Common myeloid progenitor, CD34-positive (primary cell): ENCODE results near the gene AZGP1.
"Not testable (repeated sequence)": the region's sequence is repeated elsewhere in the genome, so short reads cannot be mapped to it uniquely, and the experiment has no call there.

Source experiments
- CTCF ChIA-PET: fragments of 350-600 bp; sonication (Branson Sonifier 250); formaldehyde crosslinking; loops from one replicate; lab custom pipeline; 2021; ENCODE audit warnings: antibody characterized with exemption; lab: Charles Lee
- POLR2A ChIA-PET: fragments of 350-600 bp; sonication (Branson Sonifier 250); formaldehyde crosslinking; loops from one replicate; lab custom pipeline; 2021; ENCODE audit warnings: antibody characterized with exemption; lab: Charles Lee
- DNase-seq, 3 donors: peaks; one replicate each; pipeline versions ENCODE4 v3.0.0 to v3.0.0-alpha.2; 2013
- H3K27ac ChIP-seq, 2 experiments: 1 replicate in 1 of 2; 2 replicates in 1 of 2; pipeline ENCODE4 v1.7.0; 2013; ENCODE audit warnings: inconsistent platforms in 2 of 2, low read length in 2 of 2, mild to moderate bottlenecking in 2 of 2, low read depth in 1 of 2, moderate library complexity in 1 of 2; ENCODE audit not compliant: severe bottlenecking in 2 of 2, insufficient read depth in 1 of 2, poor library complexity in 1 of 2
- H3K27me3 ChIP-seq, 5 experiments: replicated peaks in 2 of 5; 1 replicate in 3 of 5; 2 replicates in 2 of 5; pipeline versions ENCODE4 v1.6.1 to v1.7.0; 2013; ENCODE audit warnings: low read length in 4 of 5, mild to moderate bottlenecking in 2 of 5, moderate library complexity in 2 of 5, inconsistent platforms in 1 of 5; ENCODE audit not compliant: insufficient read depth in 5 of 5, control insufficient read depth in 4 of 5
- H3K36me3 ChIP-seq, 4 experiments: 1 replicate in 2 of 4; 2 replicates in 2 of 4; pipeline versions ENCODE4 v1.6.1 to v1.7.0; 2013; ENCODE audit warnings: low read length in 3 of 4, control low read depth in 1 of 4, mild to moderate bottlenecking in 1 of 4; ENCODE audit not compliant: control insufficient read depth in 4 of 4, insufficient read depth in 4 of 4
- H3K4me1 ChIP-seq, 4 experiments: 1 replicate in 3 of 4; 2 replicates in 1 of 4; pipeline versions ENCODE4 v1.6.1 to v1.7.1; 2013; ENCODE audit warnings: low read length in 3 of 4, mild to moderate bottlenecking in 3 of 4, control low read depth in 1 of 4, inconsistent platforms in 1 of 4, moderate library complexity in 1 of 4; ENCODE audit not compliant: control insufficient read depth in 4 of 4, insufficient read depth in 4 of 4; ENCODE audit errors: control extremely low read depth in 1 of 4
- H3K4me3 ChIP-seq, 7 experiments: 1 replicate in 4 of 7; 2 replicates in 3 of 7; pipeline versions ENCODE4 v1.5.1 to v1.7.0; 2013; ENCODE audit warnings: mild to moderate bottlenecking in 7 of 7, low read length in 6 of 7, moderate library complexity in 6 of 7, inconsistent platforms in 2 of 7, low read depth in 2 of 7, control low read depth in 1 of 7; ENCODE audit not compliant: insufficient read depth in 4 of 7, control insufficient read depth in 1 of 7; ENCODE audit errors: extremely low read depth in 1 of 7
- H3K9me3 ChIP-seq, 5 experiments: 1 replicate in 4 of 5; 2 replicates in 1 of 5; pipeline versions ENCODE4 v1.6.1 to v1.7.1; 2013; ENCODE audit warnings: low read length in 4 of 5, mild to moderate bottlenecking in 2 of 5, inconsistent platforms in 1 of 5, low read depth in 1 of 5, moderate library complexity in 1 of 5; ENCODE audit not compliant: control insufficient read depth in 4 of 5, insufficient read depth in 2 of 5; ENCODE audit errors: control extremely low read depth in 1 of 5
- WGBS: methylation state at CpG from one replicate; pipeline ENCODE4 v1.1.5; 2013; ENCODE audit not compliant: insufficient coverage; 5-methylcytosine and 5-hydroxymethylcytosine counted together

Gene AZGP1

DNA sequence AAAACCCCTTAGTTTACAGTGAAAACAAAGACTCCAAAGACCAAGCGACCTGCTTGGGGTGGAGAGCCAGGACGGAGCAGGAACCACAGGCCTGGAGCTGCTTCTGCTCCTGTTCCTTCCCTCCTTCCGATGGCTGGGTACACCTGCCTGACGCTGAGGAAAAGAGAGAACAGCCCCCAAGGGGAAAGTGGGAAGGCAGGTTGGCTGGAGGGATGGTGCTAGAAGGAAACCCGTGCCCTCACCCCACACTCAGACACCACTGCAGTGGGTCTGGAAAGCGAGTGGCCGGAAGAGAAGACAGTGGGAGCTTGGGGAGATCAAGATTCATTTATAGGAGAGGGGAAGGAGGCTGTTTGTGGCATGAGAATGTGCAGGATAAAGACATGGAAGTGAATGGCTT, 5.2 kb upstream of the AZGP1 start:
- CTCF ChIA-PET, result interaction anchor here (1.0 to 10.7 kb wide), 2 partner anchors 10 to 61 kb away, joined by 3 to 93 read pairs; partner anchors contain the start of gene TRIM4
- H3K4me1 ChIP-seq, H3K27ac ChIP-seq, DNase-seq, H3K9me3 ChIP-seq, POLR2A ChIA-PET, H3K27me3 ChIP-seq, H3K4me3 ChIP-seq, H3K36me3 ChIP-seq: not testable (repeated sequence)
- 92% methylated on average over 4 of the region's 7 CpGs for WGBS

DNA sequence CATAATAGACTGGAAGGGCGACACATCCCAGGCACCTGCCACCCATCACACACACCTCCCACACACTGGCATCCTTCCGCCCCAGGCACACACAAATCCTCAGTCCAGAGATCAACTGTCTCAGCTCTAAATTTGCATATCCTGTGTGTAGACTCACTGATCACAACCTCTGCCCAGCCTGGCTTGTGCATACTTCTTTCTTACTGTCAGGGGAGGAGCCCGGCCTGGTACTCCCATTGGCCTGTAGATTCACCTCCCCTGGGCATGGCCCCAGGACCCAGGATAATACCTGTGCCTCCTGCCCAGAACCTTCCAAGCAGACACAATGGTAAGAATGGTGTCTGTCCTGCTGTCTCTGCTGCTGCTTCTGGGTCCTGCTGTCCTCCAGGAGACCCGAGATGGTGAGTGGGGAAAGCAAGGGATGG, 4.6 kb upstream of the AZGP1 start:
- H3K4me3 ChIP-seq, H3K9me3 ChIP-seq, H3K27ac ChIP-seq, DNase-seq, H3K4me1 ChIP-seq, POLR2A ChIA-PET, H3K36me3 ChIP-seq, H3K27me3 ChIP-seq: not testable (repeated sequence)
- no CpG with 5 or more reads among the region's 4 CpGs for WGBS
- CTCF ChIA-PET, result interaction anchor here (0.8 to 10.7 kb wide), 6 partner anchors 10 to 71 kb away, joined by 3 to 93 read pairs (median 6); partner anchors contain the start of gene TRIM4

DNA sequence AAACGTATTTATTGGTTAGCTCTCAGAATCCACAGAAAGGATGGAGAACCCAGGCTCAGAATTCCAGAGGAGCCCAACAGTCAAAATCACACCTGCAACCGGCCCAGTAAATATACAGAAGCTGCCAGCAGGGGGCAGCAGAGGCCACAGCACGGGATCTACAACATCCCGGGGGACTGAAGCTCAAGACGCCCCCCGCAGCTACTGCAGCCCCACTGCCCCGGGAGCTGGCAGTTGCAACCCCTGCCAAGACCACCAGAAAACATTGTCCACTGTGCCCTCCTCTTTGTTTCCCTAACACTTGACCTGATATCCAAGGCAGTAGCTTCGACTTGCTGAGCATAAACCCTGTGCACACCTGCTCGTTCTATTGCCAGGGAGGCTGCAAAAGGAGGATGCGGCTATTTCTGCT, 4.0 kb upstream of the AZGP1 start:
- H3K9me3 ChIP-seq, H3K36me3 ChIP-seq, H3K4me1 ChIP-seq, H3K4me3 ChIP-seq, POLR2A ChIA-PET, H3K27me3 ChIP-seq, H3K27ac ChIP-seq: not testable (repeated sequence)
- peak in 2 of 3 donors; percentile 17 to 38 for DNase-seq
- CTCF ChIA-PET, result interaction anchor here (0.8 to 10.7 kb wide), 11 partner anchors 9 to 90 kb away, joined by 3 to 93 read pairs (median 3); no protein-coding TSS in a partner anchor
- 50% methylated on average over 2 of the region's 10 CpGs for WGBS

DNA sequence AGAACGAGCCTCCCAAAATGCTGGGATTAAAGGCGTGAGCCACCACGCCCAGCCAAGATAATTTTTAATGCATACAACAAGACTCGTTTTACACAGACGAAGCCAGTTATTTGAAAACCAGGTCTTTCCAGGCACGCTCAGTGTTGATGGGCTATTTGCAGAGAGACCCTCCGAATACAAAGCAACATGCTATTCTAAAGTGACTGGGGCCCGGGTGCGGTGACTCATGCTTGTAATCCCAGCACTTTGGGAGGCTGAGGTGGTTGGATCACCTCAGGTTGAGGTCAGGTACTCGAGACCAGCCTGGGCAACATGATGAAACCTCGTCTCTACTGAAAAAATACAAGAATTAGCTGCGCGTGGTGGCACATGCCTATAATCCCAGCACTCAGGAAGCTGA, 795 bp upstream of the AZGP1 start:
- POLR2A ChIA-PET, result no interaction called here
- Histone ChIP-seq H3K9me3 (no peaks in the 10 kb centered on the region), H3K4me3 (no peak overlapping the region), H3K27ac (no peak overlapping the region), H3K27me3 (peaks cover 0 to 5% (median 0%) of the 10 kb centered on the region in 5 experiments), H3K4me1 (no peaks in the 10 kb centered on the region), H3K36me3 (no peaks in the 10 kb centered on the region)
- 92% methylated on average over 13 of the region's 13 CpGs for WGBS
- CTCF ChIA-PET, result interaction anchor here (10.7 kb wide), 1 partner anchor 14 kb away, joined by 93 read pairs; no protein-coding TSS in a partner anchor
- no peak for DNase-seq

DNA sequence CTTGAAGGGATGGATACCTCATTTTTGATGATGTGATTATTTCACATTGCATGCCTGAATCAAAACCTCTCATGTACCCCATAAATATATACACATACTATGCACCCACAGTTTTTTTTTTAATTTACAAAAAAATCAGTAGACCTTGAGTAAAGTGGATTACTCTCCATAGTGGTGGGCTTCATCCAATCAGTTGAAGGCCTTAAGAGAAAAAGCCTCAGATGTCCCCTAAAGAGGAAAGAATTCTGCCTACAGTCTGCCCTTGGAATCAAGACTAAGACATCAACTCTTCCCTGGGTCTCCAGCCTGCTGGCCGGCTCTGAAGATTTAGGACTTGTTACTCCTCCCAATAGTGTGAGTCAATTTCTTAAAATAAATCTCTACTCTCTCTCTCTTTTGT, 1.1 kb downstream of the AZGP1 start:
- Histone ChIP-seq H3K27ac (no peak overlapping the region), H3K9me3 (no peaks in the 10 kb centered on the region), H3K27me3 (peaks cover 0 to 5% (median 0%) of the 10 kb centered on the region in 5 experiments), H3K4me1 (no peaks in the 10 kb centered on the region), H3K36me3 (no peaks in the 10 kb centered on the region), H3K4me3 (no peak overlapping the region)
- no peak for DNase-seq
- CTCF ChIA-PET, result interaction anchor here (1.0 to 10.7 kb wide), 2 partner anchors 16 to 78 kb away, joined by 3 to 93 read pairs; no protein-coding TSS in a partner anchor
- no CpG with 5 or more reads among the region's 1 CpG for whole genome bisulfite sequencing
- POLR2A ChIA-PET, result no interaction called here

DNA sequence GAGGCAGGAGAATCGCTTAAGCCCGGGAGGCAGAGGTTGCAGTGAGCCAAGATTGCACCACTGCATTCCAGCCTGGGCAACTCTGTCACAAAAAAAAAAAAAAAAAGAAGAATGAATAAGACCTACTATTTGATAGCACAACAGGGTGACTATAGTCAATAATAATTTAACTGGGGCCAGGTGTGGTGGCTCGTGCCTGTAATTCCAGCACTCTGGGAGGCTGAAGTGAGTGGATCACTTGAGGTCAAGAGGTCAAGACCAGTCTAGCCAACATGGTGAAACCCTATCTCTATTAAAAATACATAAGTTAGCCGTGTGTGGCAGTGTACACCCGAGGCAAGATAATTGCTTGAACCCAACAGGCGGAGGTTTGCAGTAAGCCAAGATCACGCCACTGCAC, 2.0 kb downstream of the AZGP1 start:
- DNase-seq, H3K9me3 ChIP-seq, POLR2A ChIA-PET, H3K4me3 ChIP-seq, H3K4me1 ChIP-seq, H3K36me3 ChIP-seq, H3K27me3 ChIP-seq, H3K27ac ChIP-seq: not testable (repeated sequence)
- CTCF ChIA-PET, result interaction anchor here (10.7 kb wide), 1 partner anchor 17 kb away, joined by 93 read pairs; no protein-coding TSS in a partner anchor
- 100% methylated on average over 1 of the region's 7 CpGs for WGBS

DNA sequence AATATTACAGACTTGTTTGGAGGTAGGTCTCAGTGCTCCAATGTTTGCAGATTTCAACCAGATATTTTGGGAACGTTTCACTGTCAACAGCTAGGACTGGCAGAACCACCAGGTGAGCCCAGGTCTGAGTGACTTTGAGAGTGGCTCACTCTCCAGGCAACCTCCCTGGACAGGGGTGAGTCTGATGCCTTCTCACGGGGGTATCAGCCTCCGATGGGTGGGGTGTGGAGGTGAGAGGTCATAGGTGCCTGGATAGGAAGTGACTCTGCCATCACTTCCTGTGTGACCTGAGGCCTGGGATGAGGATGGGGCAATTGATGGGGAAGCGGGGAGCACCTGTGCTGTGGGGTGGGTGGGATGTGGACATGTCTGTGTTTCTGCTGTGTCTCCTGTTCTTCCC, 4.6 kb downstream of the AZGP1 start:
- CTCF ChIA-PET, result interaction anchor here (1.0 kb wide), 1 partner anchor 8 kb away, joined by 4 read pairs; no protein-coding TSS in a partner anchor
- Histone ChIP-seq H3K27ac (no peak overlapping the region), H3K4me1 (no peaks in the 10 kb centered on the region), H3K9me3 (no peaks in the 10 kb centered on the region), H3K27me3 (peaks cover 0 to 6% (median 0%) of the 10 kb centered on the region in 5 experiments), H3K4me3 (no peak overlapping the region), H3K36me3 (no peaks in the 10 kb centered on the region)
- 87% methylated on average over 2 of the region's 4 CpGs for WGBS
- POLR2A ChIA-PET, result no interaction called here
- no peak for DNase-seq
